HG02943 (cell line): ENCODE results near the gene NUDT16L1.
A peak's percentile ranks its signal among the peaks of the same experiment; 100 is the strongest.
"Not testable (repeated sequence)": the region's sequence is repeated elsewhere in the genome, so short reads cannot be mapped to it uniquely, and the experiment has no call there.

ENCODE experiments used
- ATAC-seq: cut with Tn5 transposase; IDR thresholded peaks from one replicate; pipeline ENCODE4 v1.9.1; 2021; ENCODE audit warnings: mild to moderate bottlenecking, low read depth, moderate library complexity; ENCODE audit not compliant: unreplicated experiment

NUDT16L1 gene

GRCh38 chr16:4693296-4693955, at the start of gene NUDT16L1:
Gene NUDT16L1, plus strand, starts transcription at chr16:4693562. Its CDS starts 165 bp downstream, at chr16:4693727.
- ATAC-seq, result peak; percentile 94

DNA sequence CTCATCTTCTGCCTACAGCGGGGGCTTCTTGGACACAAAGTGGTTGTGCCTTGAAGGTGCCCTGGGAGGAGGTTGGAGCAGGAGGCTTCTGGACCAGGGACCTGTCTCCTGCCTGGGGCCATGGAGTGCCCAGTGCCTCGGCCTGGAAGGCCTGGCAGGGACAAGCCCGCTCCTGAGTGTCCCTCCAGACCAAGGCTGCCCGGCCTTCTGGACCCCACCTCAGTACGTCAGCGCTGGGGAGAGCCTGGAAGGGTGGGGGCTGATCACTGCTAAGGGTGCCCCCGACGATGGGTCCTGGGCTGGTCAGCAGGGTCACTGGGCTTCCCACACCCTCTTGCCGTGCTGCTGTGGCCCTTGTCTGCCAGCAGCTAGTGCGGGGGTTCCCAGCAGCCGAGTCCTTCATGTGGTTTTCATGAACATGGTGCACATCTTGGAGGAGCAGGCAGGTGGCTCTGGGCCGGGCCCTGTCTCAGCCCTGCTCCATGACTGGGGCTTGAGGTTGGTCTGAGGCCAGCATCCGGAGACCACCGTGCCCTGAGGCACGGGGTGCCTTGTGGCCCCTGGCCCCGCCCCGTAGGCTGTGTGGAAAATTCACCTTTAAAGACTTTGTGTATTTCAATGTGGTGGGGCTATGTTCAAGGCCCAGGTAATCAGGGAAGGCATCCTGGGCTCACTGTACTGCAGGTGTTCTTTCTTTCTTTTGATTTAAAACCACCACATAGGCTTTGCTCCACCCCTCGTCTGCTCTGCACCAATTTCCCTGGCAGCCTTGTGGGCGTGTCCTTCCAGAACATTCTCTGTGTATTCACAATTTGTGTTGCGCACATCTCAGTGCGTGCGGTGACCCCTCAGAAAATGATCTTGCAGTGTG, 46.4 kb upstream of the NUDT16L1 start:
- ATAC-seq, result no peak

DNA sequence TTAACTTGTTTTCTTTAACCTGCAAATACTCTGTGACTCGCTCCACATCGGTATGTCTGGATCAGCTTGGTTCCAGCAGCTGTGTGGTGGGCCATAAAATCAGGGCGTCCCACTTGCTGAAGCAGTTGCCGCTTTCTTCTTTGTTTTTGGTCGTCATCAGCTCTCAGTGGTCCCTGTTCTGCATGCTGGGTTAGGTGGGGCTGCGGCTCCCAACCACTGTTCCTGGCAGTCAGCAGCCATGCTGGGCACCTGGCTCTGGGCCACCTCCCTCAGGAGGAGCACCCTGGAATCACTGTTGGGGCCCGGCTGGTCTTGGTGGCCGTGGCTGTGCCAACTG, 45.8 kb upstream of the NUDT16L1 start:
- ATAC-seq, result no peak

DNA sequence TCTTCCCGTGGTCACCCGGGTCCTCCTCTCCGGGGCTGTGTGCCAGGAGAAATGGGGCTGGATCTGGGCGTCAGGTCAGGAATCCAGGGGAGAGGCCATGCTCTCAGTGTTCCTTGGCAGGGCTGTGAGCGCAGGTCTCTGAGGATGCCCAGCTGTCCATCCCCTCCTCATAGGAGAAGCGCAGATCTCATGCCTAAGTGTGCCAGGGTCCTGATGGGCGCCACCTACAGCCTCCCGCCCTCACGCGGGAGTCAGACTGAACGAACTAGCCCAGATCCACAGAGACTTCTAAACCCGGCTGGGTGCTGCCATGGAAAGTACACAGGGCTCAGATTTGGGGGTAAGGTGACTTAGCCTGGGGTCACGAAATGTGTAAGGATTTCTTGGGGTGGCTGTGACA, 44.4 kb upstream of the NUDT16L1 start:
- ATAC-seq, result no peak

- ATAC-seq, result no peak
These were observed 43.5 kb upstream of the NUDT16L1 start for GRCh38 chr16:4649744-4650442.

DNA sequence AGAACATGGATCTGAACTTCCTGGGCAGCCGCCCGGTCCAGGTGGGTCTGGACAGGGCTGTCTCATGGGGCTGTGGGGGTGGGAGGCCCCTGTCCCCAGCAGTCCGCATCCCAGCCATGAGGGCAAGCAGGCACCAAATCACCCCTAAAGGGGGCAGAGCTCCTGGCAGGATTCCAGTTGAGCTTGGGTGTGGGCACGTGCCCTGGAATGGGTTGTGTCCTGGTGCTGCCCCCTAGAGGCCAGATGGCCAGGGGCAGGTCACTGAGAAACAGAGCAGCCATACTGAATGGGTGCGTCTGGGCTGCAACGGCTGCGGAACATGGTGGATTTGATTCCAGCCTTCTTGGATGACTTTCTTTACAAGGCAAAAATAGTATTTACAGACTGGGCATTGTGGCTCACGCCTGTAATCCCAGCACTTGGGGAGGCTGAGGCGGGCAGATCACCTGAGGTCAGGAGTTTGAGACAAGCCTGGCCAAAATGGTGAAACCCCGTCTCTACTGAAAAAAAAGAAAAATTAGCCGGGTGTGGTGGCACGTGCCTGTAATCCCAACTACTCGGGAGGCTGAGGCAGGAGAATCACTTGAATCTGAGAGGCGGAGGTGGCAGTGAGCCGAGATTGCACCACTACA, 42.8 kb upstream of the NUDT16L1 start:
- ATAC-seq, result not testable (repeated sequence)

DNA sequence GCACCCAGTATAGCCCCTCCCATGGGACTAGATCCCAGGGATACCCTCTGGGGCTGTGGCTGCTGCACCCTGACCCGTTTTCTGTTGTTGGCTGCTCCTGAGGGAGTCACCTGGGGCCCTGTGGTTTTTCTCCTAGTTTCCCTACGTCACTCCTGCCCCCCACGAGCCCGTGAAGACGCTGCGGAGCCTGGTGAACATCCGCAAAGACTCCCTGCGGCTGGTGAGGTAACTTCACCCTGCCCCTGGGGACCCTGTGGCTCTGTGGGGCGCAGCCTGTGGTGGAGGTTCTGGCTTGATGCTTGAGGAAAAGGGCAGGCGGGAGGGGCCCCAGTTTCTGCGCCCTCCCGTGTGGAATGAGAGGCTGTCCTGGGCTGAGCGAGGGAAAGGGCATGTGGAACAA, 41.5 kb upstream of the NUDT16L1 start:
- ATAC-seq, result no peak

DNA sequence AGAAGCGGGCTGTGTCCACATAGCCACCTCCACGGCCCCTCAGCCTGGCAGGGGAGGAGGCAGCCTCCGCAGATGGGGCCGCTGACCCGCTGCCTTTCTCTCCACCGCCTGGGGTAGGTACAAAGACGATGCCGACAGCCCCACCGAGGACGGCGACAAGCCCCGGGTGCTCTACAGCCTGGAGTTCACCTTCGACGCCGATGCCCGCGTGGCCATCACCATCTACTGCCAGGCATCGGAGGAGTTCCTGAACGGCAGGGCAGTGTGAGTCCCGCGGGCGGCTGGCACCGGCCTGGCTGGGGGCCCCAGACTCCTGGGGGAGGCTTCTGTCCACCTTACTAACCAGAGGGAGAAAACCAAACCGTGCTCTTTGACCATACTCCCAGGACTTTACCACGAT, 40.8 kb upstream of the NUDT16L1 start:
- ATAC-seq, result no peak

DNA sequence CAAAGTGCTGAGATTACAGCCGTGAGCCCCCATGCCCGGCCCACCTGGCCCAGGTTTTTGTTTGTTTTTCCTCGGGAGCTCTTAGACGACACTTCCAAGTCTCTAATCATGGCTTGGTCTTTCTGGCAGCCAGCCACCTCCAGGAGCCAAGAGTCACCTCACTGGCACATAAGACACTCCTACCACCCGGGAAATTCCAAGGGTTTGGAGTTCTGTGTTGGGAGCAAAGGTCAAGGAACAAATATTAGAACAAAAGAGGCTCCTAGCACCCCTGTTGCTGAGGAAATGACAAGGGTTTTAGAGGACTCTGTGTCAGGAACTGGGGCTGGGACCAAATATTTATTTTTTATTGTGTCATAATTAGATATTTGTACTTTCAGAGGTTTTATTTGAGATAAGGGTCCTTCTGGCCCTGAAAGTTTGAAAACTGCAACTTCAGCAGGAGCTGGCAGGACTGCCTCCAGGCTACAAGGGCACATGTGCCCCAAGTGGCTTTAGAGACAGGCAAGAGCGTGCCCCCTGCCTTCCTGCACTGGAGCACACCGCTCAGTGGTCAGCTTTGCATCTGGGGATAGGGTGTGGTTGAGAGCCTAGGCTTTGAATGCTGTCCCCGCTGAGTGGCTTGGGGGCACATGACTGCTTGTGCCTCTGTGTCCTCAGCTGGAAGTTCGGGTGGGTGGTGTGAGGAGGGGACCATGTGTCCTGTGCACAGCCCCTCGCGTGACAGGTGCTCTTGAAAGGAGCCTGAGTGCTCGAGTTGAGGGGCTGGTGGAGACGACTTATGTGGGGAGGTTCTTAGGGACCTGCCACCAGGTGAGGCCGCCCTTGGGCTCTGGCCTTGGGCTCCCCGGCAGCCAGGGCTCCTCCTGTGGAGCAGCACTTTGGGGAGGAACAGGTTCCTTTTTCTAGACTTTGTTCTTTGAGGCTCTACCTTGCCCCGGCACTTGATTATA, 39.1 kb upstream of the NUDT16L1 start:
- no peak for ATAC-seq

GRCh38 chr16:4654964-4655590, 38.3 kb upstream of the NUDT16L1 start:
- ATAC-seq, result no peak

GRCh38 chr16:4655801-4656200, 37.6 kb upstream of the NUDT16L1 start:
- ATAC-seq, result no peak

GRCh38 chr16:4656221-4656620, 37.1 kb upstream of the NUDT16L1 start:
- ATAC-seq, result no peak

GRCh38 chr16:4656695-4657686, 36.4 kb upstream of the NUDT16L1 start:
- ATAC-seq, result no peak

DNA sequence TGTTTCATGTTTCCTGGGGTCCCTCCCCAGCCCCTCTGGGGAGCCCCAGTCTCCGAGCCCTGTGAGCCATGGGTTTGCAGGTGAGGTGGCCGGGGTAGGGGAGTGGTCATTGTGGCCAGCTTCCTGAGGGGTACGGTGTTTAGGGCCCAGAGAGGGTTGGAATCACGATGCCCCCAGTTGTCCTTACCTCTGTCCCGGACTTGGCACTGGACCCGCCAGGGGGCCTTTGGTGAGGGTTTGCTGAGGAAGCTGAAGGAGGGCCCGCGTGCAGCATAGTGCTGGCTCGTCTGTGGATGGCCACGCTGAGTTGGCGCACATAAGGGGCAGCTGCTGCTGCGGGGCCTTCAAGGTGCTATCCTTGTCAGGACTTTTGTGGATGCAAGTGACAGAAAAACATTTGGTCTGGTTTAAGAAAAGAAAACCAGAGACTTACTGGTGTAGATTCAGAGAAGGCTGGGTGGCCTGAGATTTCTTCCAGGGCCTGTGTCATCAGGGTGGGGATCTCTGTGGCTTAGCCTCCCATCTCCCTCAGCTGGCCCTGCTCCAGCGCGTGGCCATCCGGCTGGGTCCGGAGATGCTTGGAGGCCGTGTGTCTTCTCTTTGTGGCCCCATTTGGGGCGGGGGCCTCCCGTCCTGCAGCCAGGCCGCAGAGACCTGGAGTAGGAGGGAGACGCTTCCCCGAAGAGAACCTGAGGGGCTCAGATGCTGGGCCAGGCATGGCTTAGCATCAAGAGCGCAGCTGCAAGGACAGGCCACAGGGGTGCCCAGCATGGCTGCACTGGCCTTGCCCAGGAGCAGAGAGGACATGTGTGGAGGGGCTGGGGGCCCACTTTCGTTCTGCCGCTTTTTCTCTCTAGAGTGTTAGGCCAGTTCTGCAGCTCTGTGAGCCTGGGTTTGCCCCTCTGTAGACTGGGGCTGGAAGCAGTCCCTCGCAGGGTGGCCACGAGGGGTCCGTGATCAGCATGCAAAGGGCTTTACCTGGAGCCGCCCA, 33.7 kb upstream of the NUDT16L1 start:
- ATAC-seq, result no peak

DNA sequence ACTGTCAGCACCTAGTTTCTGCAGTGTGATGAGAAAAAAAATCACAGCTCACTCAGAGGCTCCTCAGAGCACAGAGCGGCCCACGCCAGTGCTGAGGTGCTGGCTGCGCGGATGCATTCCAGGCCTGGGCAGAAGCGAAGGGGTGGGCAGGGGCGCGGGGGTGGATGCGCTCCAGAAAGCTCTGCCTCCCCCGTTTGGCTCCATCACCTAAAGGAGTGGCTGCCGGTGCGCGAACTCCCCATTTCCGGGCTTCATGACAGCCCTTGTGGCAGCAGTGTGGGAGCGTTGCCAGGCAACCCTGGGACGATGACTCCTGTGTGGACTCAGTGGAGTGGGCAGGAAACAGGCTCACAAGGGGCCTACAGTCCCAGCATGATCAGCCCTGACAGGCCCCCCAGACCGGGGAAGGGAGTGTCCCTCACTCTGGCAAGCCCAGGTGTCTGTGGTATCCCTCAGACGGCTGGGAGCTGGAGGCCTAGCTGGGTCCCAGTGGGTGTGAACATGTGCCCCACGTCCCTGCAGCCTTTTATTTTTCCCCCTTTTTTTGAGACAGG, 32.8 kb upstream of the NUDT16L1 start:
- no peak for ATAC-seq

DNA sequence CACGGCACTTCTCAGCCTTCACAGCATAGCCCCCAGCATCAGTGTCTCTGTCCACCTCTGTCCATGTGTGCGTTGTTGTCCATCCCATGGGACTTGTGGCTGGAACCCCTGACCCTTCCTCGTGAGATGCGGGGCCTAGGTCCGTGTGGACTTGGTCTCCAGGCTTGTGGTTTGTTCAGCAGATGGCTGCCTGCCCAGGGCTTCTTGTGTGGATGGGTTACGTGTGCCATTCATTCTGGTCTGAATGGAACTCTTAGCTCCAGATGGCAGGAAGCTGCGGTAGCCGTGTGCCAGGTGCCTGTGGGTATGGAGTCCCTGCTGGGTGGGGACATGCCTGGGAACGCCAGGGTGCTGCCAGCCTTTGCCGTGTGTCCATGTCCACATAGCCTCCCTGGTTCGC, 31.7 kb upstream of the NUDT16L1 start:
- ATAC-seq, result no peak

- ATAC-seq, result no peak
These were observed 29.9 kb upstream of the NUDT16L1 start for GRCh38 chr16:4663465-4663776.
